Mononuclear cell (primary cell): ENCODE results near the gene RALB. TPM values are rescaled to one million over a fixed set of nuclear protein-coding genes. Genes with fewer than 3 reads are reported as not detected.
"Not testable (repeated sequence)": the region's sequence is repeated elsewhere in the genome, so short reads cannot be mapped to it uniquely, and the experiment has no call there.

Experiments
- H3K27me3 ChIP-seq: 2 replicates; pipeline ENCODE4 v1.6.0; 2011; ENCODE audit warnings: low read length, control low read depth; ENCODE audit not compliant: insufficient read depth
- H3K4me1 ChIP-seq: 2 replicates; pipeline ENCODE4 v1.5.1; 2011; ENCODE audit warnings: mild to moderate bottlenecking, low read length, control low read depth; ENCODE audit not compliant: insufficient read depth
- H3K4me3 ChIP-seq: 2 replicates; pipeline ENCODE4 v1.5.1; 2011; ENCODE audit warnings: mild to moderate bottlenecking, low read length, moderate library complexity
- H3K9me3 ChIP-seq: 2 replicates; pipeline ENCODE4 v1.5.1; 2011; ENCODE audit warnings: low read depth, mild to moderate bottlenecking, control low read depth, low read length
- total RNA-seq: library from RNA; depleted of rRNA; stranded (reverse); fragments of >200 nt; gene quantifications from one replicate; pipeline ENCODE4 v1.2.3, GENCODE V29; 2012

RALB gene
- total RNA-seq, 1 donor = 22.1 TPM

DNA sequence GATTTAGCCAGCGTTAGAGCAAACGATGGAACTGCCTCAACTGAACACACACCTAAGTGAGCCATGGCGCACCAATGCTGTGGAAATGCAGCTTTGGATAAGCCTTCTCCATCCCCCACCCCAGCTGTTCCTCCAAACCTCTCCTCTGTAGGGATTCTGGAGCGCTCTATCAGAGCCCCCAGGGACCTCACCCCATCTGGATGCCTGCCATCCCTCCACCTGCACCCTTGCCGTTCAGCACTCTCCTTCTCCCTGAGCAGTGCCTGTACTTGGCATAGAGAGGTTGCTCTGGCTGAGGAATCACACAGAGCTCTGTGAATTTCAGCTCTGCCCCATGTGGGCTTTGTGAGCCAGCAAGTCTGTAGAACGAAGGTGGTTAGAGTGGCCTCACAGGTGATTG is 50.5 kb downstream of the RALB start:
- Histone ChIP-seq H3K4me3 (no peak overlapping the region), H3K9me3 (no peaks in the 10 kb centered on the region), H3K27me3 (no peaks in the 10 kb centered on the region), H3K4me1 (peaks cover 6% of the 10 kb centered on the region)

DNA sequence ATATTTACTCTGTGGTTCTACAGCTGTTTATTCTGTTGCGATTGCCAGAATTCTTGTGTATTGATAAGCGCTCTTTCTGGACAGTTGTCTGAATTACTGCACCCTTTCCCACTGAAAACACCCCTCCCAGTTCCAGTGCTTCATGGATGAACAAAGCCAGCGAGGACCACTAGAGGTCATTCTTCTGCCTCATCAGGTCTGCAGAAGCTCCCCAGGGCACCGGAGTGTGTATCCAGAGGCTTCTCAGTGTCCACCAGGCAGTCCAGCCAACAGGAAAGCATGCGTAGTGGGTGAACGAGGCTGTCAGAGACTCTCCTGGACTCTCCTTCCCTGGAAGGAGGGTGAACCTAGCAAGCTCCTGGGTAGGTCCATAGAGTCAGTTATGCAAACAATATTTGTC is 52.6 kb downstream of the RALB start:
- no peaks in the 10 kb centered on the region for H3K9me3 ChIP-seq
- H3K4me3 ChIP-seq = no peak overlapping the region
- H3K27me3 ChIP-seq = no peaks in the 10 kb centered on the region
- H3K4me1 ChIP-seq = peaks cover 6% of the 10 kb centered on the region

DNA sequence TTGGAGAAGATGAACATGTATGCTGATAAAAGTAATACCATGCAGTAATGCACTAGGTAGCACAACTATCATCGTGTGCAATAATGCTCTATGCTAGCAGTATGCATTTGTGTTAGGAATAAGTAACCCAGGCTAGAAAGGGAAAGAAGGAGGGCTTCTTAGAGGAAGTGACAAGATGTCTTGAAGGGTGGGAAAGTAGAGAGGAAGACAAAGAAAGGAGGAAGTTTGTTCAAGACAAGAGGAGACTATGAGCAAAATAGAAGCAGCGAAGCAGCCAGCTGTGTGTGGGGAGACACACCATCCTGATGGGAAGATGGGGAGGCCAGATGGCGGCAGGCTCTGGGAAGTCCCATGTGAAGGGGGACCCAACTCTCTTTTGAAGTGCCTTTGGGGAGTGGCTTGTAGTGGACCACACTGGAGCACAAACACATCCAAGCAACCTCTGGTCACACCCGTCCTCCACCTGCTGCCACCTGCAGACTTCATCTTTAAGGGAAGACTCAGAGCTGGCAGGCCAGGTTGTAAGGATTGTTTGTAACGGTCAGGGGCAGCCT is 53.4 kb downstream of the RALB start:
- H3K4me1 ChIP-seq = peaks cover 6% of the 10 kb centered on the region
- H3K4me3 ChIP-seq = no peak overlapping the region
- H3K27me3 ChIP-seq = no peaks in the 10 kb centered on the region
- H3K9me3 ChIP-seq = no peaks in the 10 kb centered on the region

DNA sequence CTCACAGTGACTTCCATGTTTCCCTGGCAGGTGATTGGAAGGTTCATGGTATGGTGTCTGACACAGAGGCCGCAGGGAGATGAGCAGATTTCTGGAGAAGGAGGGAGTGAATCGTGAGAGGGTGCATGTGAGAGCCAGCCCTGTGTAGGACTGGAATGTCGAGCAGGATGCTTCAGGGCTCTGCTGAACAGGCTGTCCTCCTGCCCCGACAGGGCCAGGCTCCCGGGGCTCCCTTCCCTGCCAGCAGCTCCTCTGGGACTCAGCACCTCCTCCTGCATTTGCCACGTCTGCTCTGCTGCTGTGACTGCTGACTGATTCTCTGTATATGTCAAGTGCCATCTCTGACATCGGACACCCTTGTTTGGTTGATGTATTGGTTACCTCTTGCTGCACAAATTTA is 54.8 kb downstream of the RALB start:
- Histone ChIP-seq H3K27me3 (no peaks in the 10 kb centered on the region), H3K4me1 (peaks cover 6% of the 10 kb centered on the region), H3K4me3 (no peak overlapping the region), H3K9me3 (no peaks in the 10 kb centered on the region)

DNA sequence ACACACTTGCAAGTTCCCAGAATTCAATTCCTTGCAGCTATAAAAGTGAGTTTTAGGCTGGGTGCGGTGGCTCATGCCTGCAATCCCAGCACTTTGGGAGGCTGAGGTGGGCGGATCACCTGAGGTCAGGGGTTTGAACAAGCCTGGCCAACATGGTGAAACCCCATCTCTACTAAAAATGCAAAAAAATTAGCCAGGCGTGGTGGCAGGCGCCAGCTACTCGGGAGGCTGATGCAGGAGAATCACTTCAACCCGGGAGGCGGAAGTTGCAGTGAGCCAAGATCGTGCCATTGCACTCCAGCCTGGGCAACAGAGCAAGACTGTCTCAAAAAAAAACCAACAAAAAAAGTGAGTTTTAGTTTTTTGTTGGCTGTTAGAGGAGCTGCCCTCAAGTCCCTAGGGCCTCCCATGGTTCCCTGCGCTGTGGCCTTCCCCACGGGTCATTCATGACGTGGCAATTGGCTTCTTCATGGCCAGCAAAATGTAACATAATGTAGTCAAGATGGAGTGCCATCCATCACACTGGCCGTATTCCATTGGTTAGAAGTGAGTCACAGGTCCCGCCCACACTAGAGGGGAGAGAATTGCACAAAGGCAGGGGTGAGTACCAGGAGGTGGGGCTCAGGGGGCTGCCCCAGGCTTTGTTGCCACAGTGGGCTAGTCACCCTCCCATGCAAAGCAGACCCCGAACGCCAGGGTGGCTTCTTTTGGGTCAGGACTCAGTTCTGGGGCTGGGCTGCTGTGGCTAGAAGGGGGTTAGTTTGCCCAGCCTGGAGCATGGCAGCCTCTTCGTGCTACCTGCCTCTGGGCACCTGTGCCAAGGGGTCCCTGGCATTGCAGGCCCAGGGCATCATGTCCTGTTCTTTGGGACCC is 55.6 kb downstream of the RALB start:
- Histone ChIP-seq H3K9me3 (no peaks in the 10 kb centered on the region), H3K4me1 (peaks cover 14% of the 10 kb centered on the region), H3K27me3 (no peaks in the 10 kb centered on the region), H3K4me3 (no peak overlapping the region)

DNA sequence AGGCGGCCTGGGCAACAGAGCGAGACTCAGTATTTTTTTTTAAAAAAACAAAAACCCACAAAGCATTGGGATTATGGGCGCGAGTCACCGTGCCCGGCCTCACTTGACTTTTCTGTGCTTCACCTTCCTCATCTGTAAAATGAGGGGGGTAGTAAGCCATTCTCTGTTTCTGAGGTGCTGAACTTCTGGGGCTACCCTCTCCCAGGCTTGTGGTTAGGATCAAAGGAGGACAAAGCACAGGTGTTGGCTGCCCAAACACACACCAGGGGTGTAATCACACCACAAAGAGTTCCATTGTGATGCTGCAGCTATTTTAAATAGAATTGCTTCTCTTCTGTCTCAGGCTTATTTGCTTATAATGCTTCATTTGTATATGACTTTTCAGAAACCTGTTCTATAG is 57.5 kb downstream of the RALB start:
- Histone ChIP-seq H3K9me3 (no peaks in the 10 kb centered on the region), H3K4me1 (peaks cover 20% of the 10 kb centered on the region), H3K27me3 (no peaks in the 10 kb centered on the region)

DNA sequence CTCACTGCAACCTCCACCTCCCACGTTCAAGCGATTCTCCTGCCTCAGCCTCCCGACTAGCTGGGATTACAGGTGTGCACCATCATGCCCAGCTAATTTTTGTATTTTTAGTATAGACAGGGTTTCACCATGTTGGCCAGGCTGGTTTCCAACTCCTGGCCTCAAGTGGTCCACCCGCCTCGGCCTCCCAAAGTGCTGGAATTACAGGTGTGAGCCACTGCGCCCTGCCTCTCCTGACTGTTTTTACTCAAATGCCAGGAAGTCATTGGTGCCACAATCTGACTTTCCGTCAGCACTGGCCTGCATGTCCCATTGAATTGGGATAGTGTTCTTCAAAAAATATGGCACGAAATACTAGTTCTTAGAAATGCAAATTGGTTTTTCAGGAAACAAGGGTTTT is 58.2 kb downstream of the RALB start:
- not testable (repeated sequence) for H3K27me3 ChIP-seq, H3K9me3 ChIP-seq, H3K4me3 ChIP-seq
- H3K4me1 ChIP-seq = peaks cover 18% of the 10 kb centered on the region

More for the DNA sequence above, 57.5 kb downstream of the RALB start:
- H3K4me3 ChIP-seq = no peak overlapping the region

DNA sequence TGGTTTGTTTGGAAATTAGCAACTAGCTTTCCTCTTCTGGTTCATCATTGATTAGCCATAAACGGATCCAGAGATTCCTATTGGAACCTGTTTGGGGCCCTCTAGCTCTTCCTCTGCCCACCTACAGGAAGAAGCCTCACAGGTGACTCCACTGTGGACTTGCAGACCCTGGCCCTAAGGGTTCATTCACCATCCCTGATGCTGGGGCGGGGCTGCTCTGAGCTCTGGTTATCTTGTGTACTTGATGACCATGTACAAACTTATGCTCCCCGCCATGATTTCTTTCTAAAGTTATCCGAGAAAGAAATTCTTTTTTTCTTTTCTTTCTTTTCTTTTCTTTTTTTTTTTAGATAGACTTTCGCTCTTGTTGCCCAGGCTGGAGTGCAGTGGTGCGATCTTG is 59.4 kb downstream of the RALB start:
- H3K27me3 ChIP-seq = no peaks in the 10 kb centered on the region
- H3K9me3 ChIP-seq = no peaks in the 10 kb centered on the region
- peaks cover 13% of the 10 kb centered on the region for H3K4me1 ChIP-seq
- no peak overlapping the region for H3K4me3 ChIP-seq

DNA sequence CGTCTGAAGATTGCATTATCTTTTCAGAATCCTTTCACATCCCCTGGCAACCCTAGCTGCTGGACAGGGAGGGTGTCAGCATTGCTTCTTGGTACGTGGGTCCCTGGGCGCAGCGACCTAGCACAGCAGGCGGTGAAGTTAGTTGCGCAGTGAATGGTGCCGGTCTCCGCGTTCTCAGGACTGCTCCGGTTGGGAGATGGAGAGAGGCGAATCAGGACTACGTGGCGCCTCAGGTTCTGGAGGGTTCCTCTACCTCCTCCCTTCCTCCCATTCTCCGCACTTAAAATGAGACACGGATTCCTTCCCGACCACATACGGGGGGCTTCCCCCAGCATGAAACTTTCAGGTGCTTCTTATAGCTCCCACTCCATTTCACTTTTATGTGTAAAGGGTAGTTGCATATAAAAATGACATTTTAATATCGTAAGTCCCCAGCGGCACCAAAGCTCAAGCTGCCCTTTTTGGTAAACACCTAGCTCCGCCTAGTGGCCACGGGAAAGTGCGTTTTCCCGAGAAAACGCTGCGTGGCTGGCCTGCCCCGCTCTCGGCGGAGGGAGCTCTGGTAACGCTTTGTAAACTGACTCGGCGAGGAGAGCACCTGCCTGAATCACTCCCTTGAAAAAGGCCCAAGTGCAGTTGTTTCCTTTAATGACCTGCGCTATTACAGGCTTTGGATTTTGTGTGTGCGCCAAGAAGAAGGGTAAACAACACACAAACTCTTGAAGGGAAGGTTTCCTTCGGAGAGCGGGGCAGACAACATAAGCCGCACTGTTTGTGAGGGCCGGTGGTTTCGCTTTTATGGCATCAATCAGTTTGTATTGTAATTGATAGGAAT is 60.4 kb downstream of the RALB start:
- Histone ChIP-seq H3K4me1 (peaks cover 13% of the 10 kb centered on the region), H3K4me3 (peak overlapping the region; percentile 25), H3K27me3 (no peaks in the 10 kb centered on the region), H3K9me3 (no peaks in the 10 kb centered on the region)

DNA sequence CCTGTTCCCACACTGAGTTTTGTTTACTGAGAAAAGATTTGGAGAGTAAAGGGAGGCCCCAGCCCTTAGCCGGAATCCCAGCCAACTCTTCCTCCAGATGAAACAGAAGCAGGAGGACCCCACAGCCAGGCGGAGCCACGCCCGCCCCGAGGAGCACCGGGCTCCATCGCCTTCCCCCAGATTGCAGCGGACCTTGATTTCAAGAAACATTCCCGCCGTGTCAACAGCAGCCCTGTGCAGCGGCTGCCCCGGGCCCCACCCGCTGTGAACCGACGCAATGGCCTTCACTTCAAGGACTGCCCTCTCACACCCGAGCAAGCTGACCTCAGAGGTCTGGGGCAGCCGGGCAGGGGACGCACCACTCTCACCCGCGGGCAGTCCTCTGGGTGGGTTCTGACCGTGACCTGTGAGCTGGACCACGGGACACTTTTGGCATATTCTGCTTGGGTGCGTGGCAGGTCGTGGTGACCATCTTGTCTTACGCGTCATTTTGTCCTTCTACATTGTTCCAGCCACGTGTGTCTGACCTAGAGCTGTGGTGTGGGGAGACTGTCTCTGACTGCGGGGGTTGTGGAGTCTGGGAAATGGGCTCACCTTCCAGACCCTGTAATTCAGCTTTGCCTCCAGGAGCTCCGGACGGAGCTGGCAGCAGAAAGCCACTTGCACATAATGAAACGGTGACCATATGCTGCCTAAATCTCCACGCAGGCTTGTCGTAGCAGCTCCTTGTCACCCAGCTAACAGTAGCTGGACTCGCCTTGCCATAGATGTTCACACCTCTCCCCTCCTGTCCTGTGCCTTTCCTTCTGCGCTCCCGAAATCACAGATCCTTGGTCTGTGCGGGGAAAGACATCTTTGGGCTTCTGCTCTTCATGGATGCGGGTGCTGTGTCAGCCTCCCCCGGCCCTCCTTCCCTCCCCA is 61.3 kb downstream of the RALB start:
- H3K27me3 ChIP-seq = no peaks in the 10 kb centered on the region
- peaks cover 13% of the 10 kb centered on the region for H3K4me1 ChIP-seq
- H3K4me3 ChIP-seq = no peak overlapping the region
- no peaks in the 10 kb centered on the region for H3K9me3 ChIP-seq

DNA sequence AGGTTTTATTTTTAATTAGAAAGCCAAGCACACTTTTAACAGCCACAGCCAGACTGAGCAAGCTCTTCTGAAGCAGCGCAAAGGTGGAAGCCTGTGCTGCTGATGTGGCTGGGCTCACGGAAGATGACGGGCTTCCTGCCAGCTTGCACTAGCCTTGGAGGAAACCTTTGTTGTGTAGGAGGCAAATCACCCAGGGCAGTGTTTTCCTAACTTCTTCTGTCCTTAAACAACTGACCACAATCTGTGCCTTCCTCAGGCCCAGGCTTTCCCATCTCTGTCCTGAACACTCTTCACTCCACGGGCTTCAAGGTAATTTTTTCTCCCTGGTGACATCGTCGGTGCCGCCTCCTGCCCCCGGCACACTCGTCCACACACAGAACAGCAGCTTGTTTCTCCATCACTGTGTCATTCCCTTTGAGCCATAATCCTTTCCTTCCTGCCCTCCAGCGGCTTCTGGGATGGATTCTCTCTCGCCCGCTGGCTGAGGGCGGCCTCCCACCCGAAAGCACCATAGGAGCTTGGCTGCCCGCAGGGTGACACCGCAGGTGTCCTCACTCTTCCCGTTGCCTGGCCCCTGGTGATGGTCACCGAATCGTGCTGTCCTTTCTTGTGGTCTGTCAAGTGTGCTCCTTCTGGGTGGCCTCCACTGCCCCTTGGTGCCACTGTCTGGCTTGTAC is 62.2 kb downstream of the RALB start:
- H3K4me3 ChIP-seq = no peak overlapping the region
- H3K4me1 ChIP-seq = peaks cover 13% of the 10 kb centered on the region
- H3K27me3 ChIP-seq = no peaks in the 10 kb centered on the region
- no peaks in the 10 kb centered on the region for H3K9me3 ChIP-seq

DNA sequence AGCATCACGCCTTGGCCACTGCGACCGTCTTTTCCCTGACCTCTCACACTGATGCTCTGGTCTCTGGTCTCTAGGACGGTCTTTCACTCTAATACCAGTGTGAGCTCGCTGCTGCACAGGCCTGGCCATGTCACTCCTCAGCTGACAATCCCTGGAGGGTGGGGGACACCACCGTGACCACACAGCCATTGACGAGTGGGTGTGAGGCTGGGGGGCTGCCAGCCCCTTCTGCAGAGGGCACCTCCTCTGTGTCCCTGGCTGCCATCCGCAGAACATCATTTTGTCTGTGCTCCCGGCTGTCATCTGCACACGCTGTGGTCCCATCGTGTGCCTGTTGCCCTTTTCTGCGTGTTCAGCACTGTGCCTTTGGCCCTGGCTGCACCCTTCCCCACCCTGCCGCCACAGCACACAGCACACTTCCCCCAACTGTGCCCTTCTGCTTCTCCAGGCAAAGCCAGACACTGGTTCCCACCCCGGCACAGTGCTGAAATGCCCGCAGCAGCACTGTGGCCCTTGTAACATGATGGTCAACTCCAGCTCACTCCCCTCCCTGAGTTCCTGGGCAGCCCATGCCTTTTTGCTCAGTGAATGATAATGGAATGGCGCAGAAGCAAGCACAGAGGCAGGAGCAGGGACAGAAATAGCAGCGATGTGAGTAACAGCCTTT is 62.8 kb downstream of the RALB start:
- H3K4me1 ChIP-seq = peaks cover 18% of the 10 kb centered on the region
- no peak overlapping the region for H3K4me3 ChIP-seq
- no peaks in the 10 kb centered on the region for H3K27me3 ChIP-seq
- no peaks in the 10 kb centered on the region for H3K9me3 ChIP-seq

DNA sequence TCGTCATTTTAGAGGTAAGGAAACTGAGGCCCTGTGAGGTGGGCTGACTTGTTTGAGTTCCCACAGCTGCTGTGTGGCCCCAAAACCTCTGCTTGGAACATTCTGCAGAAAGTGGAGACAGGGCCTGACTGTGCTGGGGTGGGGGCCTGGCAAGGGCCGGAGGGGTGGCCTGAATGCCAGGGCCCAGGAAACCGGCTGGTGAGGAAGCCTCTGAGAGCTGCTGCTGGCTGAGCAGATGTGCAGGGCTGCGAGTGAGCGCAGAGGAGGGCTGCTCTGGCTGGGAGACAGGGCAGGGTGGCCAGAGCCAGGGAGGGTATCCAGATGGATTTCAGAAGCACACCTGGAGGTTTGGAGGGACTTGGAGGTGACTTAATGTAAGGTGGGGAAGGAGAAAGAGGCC is 63.4 kb downstream of the RALB start:
- peaks cover 18% of the 10 kb centered on the region for H3K4me1 ChIP-seq
- no peaks in the 10 kb centered on the region for H3K9me3 ChIP-seq
- no peak overlapping the region for H3K4me3 ChIP-seq
- no peaks in the 10 kb centered on the region for H3K27me3 ChIP-seq
